Measurements from ENCODE around the gene PGP.
"Not testable (repeated sequence)": the region's sequence is repeated elsewhere in the genome, so short reads cannot be mapped to it uniquely, and the experiment has no call there.

PGP gene, protein sequence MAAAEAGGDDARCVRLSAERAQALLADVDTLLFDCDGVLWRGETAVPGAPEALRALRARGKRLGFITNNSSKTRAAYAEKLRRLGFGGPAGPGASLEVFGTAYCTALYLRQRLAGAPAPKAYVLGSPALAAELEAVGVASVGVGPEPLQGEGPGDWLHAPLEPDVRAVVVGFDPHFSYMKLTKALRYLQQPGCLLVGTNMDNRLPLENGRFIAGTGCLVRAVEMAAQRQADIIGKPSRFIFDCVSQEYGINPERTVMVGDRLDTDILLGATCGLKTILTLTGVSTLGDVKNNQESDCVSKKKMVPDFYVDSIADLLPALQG

DNA sequence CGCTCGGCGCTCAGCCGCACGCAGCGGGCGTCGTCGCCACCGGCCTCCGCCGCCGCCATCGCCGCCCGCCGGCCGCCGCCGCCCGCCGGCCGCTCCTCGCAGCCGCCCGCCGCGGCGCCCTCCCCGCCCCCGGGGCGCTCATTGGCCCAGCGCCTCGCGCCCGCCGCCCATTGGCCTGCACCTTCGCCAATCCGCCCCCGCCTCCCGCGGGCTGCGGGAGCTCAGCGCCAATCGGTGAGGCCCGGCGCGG lies at the start of gene PGP:
Gene PGP, minus strand, starts transcription at position 122 of the 250 bp plus-strand sequence. Its CDS starts 63 bp downstream, at position 59.
- DNase-seq = no peak

- DNase-seq = not testable (repeated sequence)
These were observed 48.4 kb upstream of the PGP start for GRCh38 chr16:2263026-2263425.

- no peak for DNase-seq
These were observed 45.6 kb upstream of the PGP start for GRCh38 chr16:2260250-2260649.

GRCh38 chr16:2258530-2258929 lies 43.9 kb upstream of the PGP start:
- DNase-seq = not testable (repeated sequence)

GRCh38 chr16:2257726-2258125 lies 43.1 kb upstream of the PGP start:
- no peak for DNase-seq

GRCh38 chr16:2256531-2257140 lies 42.0 kb upstream of the PGP start:
- no peak for DNase-seq

- DNase-seq = no peak
These were observed 38.7 kb upstream of the PGP start for GRCh38 chr16:2253293-2253692.

- no peak for DNase-seq
These were observed 38.1 kb upstream of the PGP start for GRCh38 chr16:2252806-2253148.

GRCh38 chr16:2251296-2252111 lies 36.9 kb upstream of the PGP start, which contains the start of gene ECI1:
Gene ECI1 (minus strand): TSS chr16:2251587. CDS start chr16:2251566, 21 bp downstream.
- DNase-seq = peak; percentile 85

DNA sequence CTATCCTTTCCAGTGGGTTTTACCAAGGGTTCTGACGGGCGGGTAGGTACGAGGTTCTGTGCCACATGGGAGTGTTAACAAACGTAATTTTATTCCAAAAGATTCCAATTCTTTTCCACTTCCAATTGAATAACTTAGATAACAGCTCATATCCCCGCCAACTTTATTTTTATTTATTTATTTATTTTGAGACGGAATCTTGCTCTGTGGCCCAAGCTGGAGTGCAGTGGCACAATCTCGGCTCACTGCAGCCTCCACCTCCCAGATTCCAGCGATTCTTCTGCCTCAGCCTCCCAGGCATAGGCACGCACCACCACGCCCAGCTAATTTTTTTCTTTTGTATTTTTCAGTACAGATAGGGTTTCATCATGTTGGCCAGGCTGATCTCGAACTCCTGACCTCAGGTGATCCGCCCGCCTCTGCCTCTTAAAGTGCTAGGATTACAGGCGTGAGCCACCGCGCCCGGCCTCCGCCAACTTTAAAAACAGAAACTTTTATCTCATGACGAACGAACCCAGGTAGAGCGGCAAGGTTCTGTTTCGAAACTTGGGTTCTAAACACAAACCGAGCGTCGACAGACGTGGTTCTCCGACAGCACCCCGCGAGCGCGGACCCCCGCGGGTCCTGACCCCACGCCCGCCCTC lies 36.1 kb upstream of the PGP start:
- DNase-seq = no peak

DNA sequence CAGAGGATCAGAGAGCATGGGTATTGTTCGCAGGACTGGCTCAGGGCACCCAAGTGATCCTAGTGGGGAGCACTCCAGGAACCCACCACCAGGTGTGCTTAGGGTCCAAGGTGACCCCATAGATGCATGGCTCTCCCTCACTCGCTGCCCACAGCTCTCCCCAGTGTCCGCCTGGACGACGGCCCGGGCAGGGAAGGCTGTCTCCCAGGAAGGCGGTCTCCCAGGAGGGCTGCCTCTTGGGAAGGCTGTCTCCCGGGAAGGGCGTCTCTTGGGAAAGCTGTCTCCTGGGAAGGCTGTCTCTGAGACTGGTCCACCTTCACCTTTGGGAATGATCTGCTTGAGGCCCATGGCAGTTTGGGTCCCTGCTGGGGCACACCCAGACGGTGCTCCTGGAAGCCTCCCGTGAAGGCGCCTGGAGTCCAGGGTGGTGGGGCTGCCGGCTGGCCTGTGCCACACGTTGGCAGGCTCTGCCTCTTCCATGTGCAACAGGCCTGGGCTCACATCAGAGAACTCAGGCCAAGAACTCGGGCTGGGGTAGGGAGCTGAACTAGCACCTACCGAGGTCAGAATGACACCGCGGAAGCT lies 31.8 kb upstream of the PGP start:
- no peak for DNase-seq

DNA sequence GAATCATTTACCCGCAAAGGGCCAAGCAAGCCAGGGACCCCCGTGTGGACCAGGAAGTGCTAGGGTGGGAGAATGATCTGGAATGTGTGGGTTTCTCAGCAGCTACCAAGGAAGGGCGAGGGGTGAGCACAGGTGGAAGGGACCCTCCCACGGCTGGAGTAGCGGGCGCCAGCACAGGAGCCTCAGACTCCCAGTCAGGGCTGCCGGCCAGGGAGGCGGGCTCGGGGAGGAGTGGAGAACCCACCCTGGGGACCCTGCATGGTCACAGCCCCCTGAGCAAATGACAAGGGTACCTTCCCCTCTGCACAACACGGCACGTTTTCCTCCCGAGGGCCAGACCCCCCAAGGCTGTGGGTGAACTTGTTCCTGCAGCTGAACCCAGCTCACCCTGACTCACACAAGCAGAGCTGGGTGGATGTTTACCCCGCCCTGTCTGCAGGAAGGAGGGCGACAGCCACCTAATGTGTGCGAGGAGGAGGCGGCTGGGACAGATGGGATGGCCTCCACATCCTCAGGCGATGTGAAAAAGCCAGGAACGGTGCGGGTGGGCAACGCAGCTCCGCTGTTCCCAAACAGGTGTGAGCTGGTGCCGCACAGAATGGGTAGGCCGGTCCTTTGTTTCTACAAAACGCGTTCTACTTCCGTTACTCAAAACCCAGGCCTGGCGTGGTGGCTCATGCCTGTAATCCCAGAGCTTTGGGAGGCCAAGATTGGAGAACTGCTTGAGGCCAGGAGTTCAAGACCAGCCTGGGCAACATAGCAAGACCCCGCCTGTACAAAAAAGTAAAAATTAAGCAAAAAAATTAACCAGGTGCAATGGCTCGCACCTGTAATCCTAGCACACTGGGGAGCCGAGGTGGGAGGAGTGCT lies 30.5 kb upstream of the PGP start:
- DNase-seq = no peak

GRCh38 chr16:2244301-2244700 lies 29.7 kb upstream of the PGP start:
- DNase-seq = no peak

DNA sequence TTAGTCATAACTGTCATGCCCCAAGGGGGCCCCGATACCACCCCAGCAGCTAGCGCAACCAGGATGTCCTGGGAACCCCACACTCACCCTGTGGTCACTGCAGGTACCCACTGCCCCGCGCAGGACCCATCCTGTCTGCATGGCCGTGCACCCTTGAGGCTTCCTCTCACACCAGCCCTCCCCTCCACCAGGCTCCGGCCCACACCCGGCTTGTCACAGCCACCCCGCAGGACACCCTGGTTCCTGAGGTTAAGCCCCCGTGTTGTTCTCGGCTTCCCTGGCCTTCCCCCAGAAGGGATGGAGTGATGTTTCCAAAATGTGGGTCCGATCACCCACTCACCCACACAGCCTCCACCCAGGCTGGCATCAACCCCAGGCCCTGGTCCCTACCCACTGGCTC lies 29.1 kb upstream of the PGP start:
- DNase-seq = no peak

- DNase-seq = no peak
These were observed 28.4 kb upstream of the PGP start for GRCh38 chr16:2243031-2243528.

- no peak for DNase-seq
These were observed 28.0 kb upstream of the PGP start for GRCh38 chr16:2242598-2242997.

- DNase-seq = not testable (repeated sequence)
These were observed 25.7 kb upstream of the PGP start for GRCh38 chr16:2240331-2240730.

DNA sequence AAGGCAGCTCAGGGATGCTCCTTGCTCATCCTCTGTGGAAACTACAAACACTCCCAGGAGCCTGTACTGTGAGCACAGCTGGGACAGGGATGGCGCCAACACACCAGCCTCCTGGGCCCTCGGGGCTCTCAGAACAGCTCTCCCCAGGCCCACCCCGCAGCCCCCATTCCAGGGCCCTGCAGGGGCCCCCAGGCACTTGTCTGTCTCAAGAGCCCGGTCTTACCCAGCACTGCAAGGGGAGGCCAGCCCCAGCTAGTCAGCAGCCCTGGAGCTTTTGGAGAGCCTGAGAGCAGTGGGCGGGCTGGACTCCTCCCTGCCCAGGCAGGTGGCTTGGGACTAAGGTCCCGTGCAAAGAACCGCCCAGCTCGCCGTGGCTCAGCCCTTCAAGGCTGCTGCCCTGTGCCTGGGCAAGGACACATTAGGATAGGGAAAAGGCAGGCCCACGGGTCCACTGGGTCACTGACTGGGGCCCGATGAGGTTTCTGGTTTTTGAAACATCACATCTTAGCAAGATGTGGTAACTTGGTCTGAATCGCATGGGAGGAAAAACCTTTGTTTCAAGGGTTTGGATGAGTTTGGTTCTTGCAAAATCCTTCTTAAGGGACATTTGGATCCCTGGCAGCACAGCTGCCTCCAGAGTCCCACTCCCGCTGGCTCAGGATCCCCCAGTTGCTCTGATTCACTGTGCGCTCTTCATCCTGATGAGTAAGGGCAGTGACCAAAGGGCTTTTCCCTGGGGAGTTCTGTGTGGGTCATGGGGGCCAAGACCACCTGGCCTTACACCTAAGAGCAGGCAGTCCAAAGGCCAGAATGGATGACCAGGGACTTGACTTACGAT lies 24.4 kb upstream of the PGP start:
- DNase-seq = no peak

- no peak for DNase-seq
These were observed 23.7 kb upstream of the PGP start for GRCh38 chr16:2238150-2238837.

DNA sequence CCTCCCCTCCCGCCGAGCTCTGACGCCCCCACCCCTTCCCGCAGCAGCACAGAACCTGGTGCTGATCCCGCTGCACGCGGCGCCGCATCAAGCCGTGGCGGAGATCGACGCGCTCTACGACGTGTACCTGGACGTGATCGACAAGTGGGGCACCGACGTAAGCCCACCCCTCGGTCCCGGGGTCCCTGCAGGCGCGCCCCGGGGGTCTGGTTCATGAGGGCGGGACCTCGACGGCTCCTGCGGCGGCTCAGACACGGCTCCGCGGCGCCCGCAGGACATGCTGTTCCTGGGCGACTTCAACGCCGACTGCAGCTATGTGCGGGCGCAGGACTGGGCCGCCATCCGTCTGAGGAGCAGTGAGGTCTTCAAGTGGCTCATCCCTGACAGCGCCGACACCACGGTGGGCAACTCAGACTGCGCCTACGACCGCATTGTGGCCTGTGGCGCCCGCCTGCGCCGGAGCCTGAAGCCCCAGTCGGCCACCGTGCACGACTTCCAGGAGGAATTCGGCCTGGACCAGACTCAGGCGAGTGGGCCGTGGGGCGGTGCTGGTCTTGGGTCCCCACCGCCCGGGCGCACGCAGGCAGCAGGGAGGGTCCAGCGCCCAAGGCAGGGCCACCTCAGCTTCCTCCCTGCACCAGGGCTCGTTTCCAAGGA lies 23.0 kb upstream of the PGP start:
- DNase-seq = no peak

Measured in SHP77 treated with DMSO at 0.1 percent for 48 hours (cell line).